ENCODE measurements around the gene RAB36. TPM values are rescaled to one million over a fixed set of nuclear protein-coding genes. Genes with fewer than 3 reads are reported as not detected.

RAB36 gene
- total RNA-seq, 1 experiment from 2014 or later, result 1.4 TPM

GRCh38 chr22:23157560-23158515 is 12.6 kb downstream of the RAB36 start:
- peak overlapping the region; percentile 49 for H3K18ac ChIP-seq (ENCODE audit: insufficient read length, low read depth, low read length)
- Mint-ChIP-seq H3K27ac (peak overlapping the region in 1 of 3 experiments; percentile 70; a peak in 2 of 7 replicates), H3K36me3 (ENCODE audit: insufficient read depth in 1 of 3, low read depth in 3 of 3) (no peaks in the 10 kb centered on the region; a peak in 1 of 7 replicates), H3K27me3 (ENCODE audit: low read depth) (peaks cover 10% of the 10 kb centered on the region), H3K4me1 (peaks cover 18 to 34% of the 10 kb centered on the region in 2 experiments), H3K4me3 (no peak overlapping the region), H3K9me3 (no peaks in the 10 kb centered on the region)
- no peak overlapping the region for H3K23ac ChIP-seq (ENCODE audit: insufficient read length, low read depth, low read length)
- H3K4me1 ChIP-seq (ENCODE audit: insufficient read depth, low read length), result no peaks in the 10 kb centered on the region
- peak overlapping the region; percentile 25; the same call in 1 of the 2 replicates for H3K14ac ChIP-seq (ENCODE audit: insufficient read depth, low read length)
- no peak overlapping the region for H3T11ph ChIP-seq (ENCODE audit: low read length)
- no peaks in the 10 kb centered on the region for H3K23me2 ChIP-seq (ENCODE audit: insufficient read length, low read depth, low read length, poor library complexity, severe bottlenecking)
- no peak for TF ChIP-seq CTCF (conservative IDR thresholded peaks at IDR 0.05)
- H2BK5ac ChIP-seq (ENCODE audit: insufficient read length, low read length), result no peak overlapping the region
- no peaks in the 10 kb centered on the region for H3K27me3 ChIP-seq (ENCODE audit: insufficient read depth, low read length)
- no peak overlapping the region for H4K5ac ChIP-seq (ENCODE audit: insufficient read length, low read depth, low read length)
- H2BK12ac ChIP-seq (ENCODE audit: insufficient read length, low read depth, low read length), result peak overlapping the region; percentile 67
- DNase-seq, result no peak
- no peak overlapping the region for H4K8ac ChIP-seq (replicated peaks; ENCODE audit: insufficient read length, low read depth, low read length)
- no peaks in the 10 kb centered on the region for H3K79me1 ChIP-seq (ENCODE audit: insufficient read depth, low read depth, low read length, poor library complexity, severe bottlenecking)
- H2BK20ac ChIP-seq (ENCODE audit: low read depth, low read length, poor library complexity, severe bottlenecking), result no peak overlapping the region
- H3K9ac ChIP-seq (ENCODE audit: extremely low read depth, insufficient read length, low read length), result no peak overlapping the region
- H3K4ac ChIP-seq (ENCODE audit: low read depth, low read length), result no peak overlapping the region
- no peak overlapping the region for H2AK5ac ChIP-seq (ENCODE audit: insufficient read length, low read length)
- H2BK15ac ChIP-seq (ENCODE audit: low read depth, low read length), result no peak overlapping the region
- H4K20me1 ChIP-seq (ENCODE audit: control insufficient read depth, insufficient read depth, insufficient read length), result no peaks in the 10 kb centered on the region
- H3K27ac ChIP-seq (ENCODE audit: insufficient read length, low read depth, low read length), result no peak overlapping the region
- H4K91ac ChIP-seq (ENCODE audit: insufficient read length, low read depth, low read length), result no peak overlapping the region
- no peak overlapping the region for H2BK120ac ChIP-seq (ENCODE audit: low read depth, low read length, poor library complexity, severe bottlenecking)
- no peaks in the 10 kb centered on the region for H3K79me2 ChIP-seq (ENCODE audit: insufficient read depth, low read length)
- no peak overlapping the region for H3K4me2 ChIP-seq (ENCODE audit: insufficient read depth, insufficient read length, low read length)
- no peak overlapping the region for H3K56ac ChIP-seq (ENCODE audit: insufficient read length, low read depth, low read length)
- no peak overlapping the region for H2AFZ ChIP-seq (ENCODE audit: low read length)
- H3K9me3 ChIP-seq (ENCODE audit: control insufficient read depth, low read depth, low read length), result no peaks in the 10 kb centered on the region
- no CpG with 5 or more reads among the region's 22 CpGs for WGBS (ENCODE audit: extremely low coverage, insufficient read length, low lambda C conversion rate)
